ENCODE measurements around the gene KCNQ1.

DNA sequence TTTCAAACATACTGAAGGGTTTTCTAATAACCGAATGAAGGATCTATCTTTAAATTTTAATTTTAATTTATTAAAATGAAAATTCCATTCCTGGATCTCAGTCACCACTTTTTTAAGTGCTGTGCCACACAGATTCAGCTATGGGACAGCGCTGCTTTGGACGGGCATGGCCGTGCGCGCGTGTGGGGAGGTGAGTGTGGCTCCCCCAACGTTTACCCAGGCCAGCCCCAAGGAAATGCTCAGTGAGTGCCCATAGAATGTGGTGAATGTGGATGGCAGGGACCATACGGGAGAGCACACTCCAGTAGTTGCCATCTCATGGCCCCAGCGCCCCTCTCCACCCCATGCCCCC, 343.0 kb downstream of the KCNQ1 start:
- TF ChIP-seq GATA2 (IDR thresholded peaks at IDR 0.05; ENCODE audit: low read depth, low read length) (no peak), GATA3 (IDR thresholded peaks at IDR 0.05; ENCODE audit: low read depth, low read length) (no peak)
